H1 (cell line): ENCODE data around the gene RGR. TPM values are rescaled to one million over a fixed set of nuclear protein-coding genes. Genes with fewer than 3 reads are reported as not detected.

Source experiments
- CTCF ChIA-PET: fragments of 300-600 bp; sonication (Branson Sonifier 250); formaldehyde crosslinking; loops from one replicate; lab custom pipeline; 2021; ENCODE audit not compliant: partially characterized antibody; lab: Charles Lee
- POLR2A ChIA-PET: fragments of 300-600 bp; sonication (Branson Sonifier 250); formaldehyde crosslinking; loops from one replicate; lab custom pipeline; 2021; ENCODE audit warnings: inconsistent platforms; ENCODE audit not compliant: partially characterized antibody; lab: Charles Lee
- DNase-seq, 2 experiments: peaks; one replicate each; pipeline versions ENCODE4 v3.0.0 to v3.0.0-alpha.2; 2010 to 2022; ENCODE audit warnings: low spot score in 2 of 2, low read depth in 1 of 2, mixed read lengths in 1 of 2
- FAIRE-seq: peaks from 2 replicates; lab custom pipeline; 2011; peaks lifted over from hg19 to GRCh38; lab: Jason Lieb, UNC
- H2AFZ ChIP-seq: 2 replicates; pipeline ENCODE4 v1.8.1; 2012; ENCODE audit warnings: low read length, inconsistent platforms
- H2AK5ac ChIP-seq: 2 replicates; pipeline ENCODE4 v1.6.1; 2013; ENCODE audit warnings: low read depth, low read length
- H2BK120ac ChIP-seq: replicated peaks from 2 replicates; pipeline ENCODE3; 2013; ENCODE audit warnings: low read depth, low read length, inconsistent platforms
- H2BK12ac ChIP-seq: 2 replicates; pipeline ENCODE4 v1.6.1; 2013; ENCODE audit warnings: low read depth, low read length
- H2BK15ac ChIP-seq: 2 replicates; pipeline ENCODE4 v1.6.1; 2013; ENCODE audit warnings: low read length
- H2BK20ac ChIP-seq: 2 replicates; pipeline ENCODE4 v1.6.1; 2013; ENCODE audit warnings: low read length
- H2BK5ac ChIP-seq: 2 replicates; pipeline ENCODE4 v1.6.1; 2013; ENCODE audit warnings: low read depth, low read length
- H3K14ac ChIP-seq: 2 replicates; pipeline ENCODE4 v1.6.1; 2013; ENCODE audit warnings: inconsistent platforms; ENCODE audit not compliant: insufficient read length
- H3K18ac ChIP-seq: 2 replicates; pipeline ENCODE4 v1.6.1; 2013; ENCODE audit warnings: low read length; ENCODE audit errors: extremely low read depth
- H3K23ac ChIP-seq: 2 replicates; pipeline ENCODE4 v1.6.1; 2013; ENCODE audit warnings: inconsistent platforms; ENCODE audit not compliant: insufficient read length
- H3K23me2 ChIP-seq: 2 replicates; pipeline ENCODE4 v1.6.1; 2013; ENCODE audit warnings: low read depth, low read length
- H3K27ac ChIP-seq: 2 replicates; pipeline ENCODE4 v1.6.1; 2011; ENCODE audit warnings: low read depth, low read length, inconsistent platforms
- H3K27me3 ChIP-seq, 4 experiments: replicated peaks in 1 of 4; 1 replicate in 1 of 4; 2 replicates in 3 of 4; pipeline versions ENCODE4 v1.6.1 to v1.8.1; 2011 to 2013; ENCODE audit warnings: low read length in 3 of 4, mild to moderate bottlenecking in 3 of 4, inconsistent platforms in 2 of 4, mixed read lengths in 2 of 4, moderate library complexity in 1 of 4; ENCODE audit not compliant: control insufficient read depth in 3 of 4, insufficient read depth in 3 of 4; ENCODE audit errors: extremely low read depth in 1 of 4
- H3K36me3 ChIP-seq, 4 experiments: 2 replicates each; pipeline versions ENCODE4 v1.6.1 to v1.8.1; 2011 to 2013; ENCODE audit warnings: mild to moderate bottlenecking in 4 of 4, low read length in 3 of 4, moderate library complexity in 2 of 4, control low read depth in 1 of 4, inconsistent platforms in 1 of 4; ENCODE audit not compliant: insufficient read depth in 4 of 4, control insufficient read depth in 2 of 4
- H3K4ac ChIP-seq: replicated peaks from 2 replicates; pipeline ENCODE3; 2013; ENCODE audit warnings: low read length, low read depth, mixed read lengths, inconsistent platforms; ENCODE audit not compliant: insufficient read length
- H3K4me1 ChIP-seq, 4 experiments: replicated peaks in 1 of 4; 1 replicate in 1 of 4; 2 replicates in 3 of 4; pipeline versions ENCODE4 v1.6.1 to v1.8.1; 2011 to 2013; ENCODE audit warnings: low read length in 3 of 4, inconsistent platforms in 2 of 4, mixed read lengths in 1 of 4; ENCODE audit not compliant: insufficient read depth in 4 of 4, control insufficient read depth in 3 of 4
- H3K4me2 ChIP-seq, 2 experiments: 2 replicates each; pipeline versions ENCODE4 v1.6.1 to v1.8.1; 2011 to 2013; ENCODE audit warnings: low read depth in 2 of 2, low read length in 2 of 2, control low read depth in 1 of 2, inconsistent platforms in 1 of 2, mild to moderate bottlenecking in 1 of 2; ENCODE audit not compliant: insufficient read depth in 1 of 2
- H3K4me3 ChIP-seq, 4 experiments: fragments of 200-600, 300-600 bp in 1 of 4; sonication (generic), shearing (Covaris generic), sonication (Bioruptor Twin) in 1 of 4; 2 replicates each; pipeline versions ENCODE4 v1.5.1 to v1.8.1; 2011 to 2016; ENCODE audit warnings: low read length in 4 of 4, low read depth in 3 of 4, control low read depth in 2 of 4, inconsistent platforms in 2 of 4, mild to moderate bottlenecking in 2 of 4, mixed read lengths in 1 of 4, moderate library complexity in 1 of 4; ENCODE audit not compliant: insufficient read depth in 2 of 4; ENCODE audit errors: extremely low read depth in 1 of 4
- H3K56ac ChIP-seq: replicated peaks from 2 replicates; pipeline ENCODE3; 2013; ENCODE audit warnings: low read depth, mild to moderate bottlenecking, mixed read lengths, low read length, inconsistent platforms; ENCODE audit not compliant: insufficient read length
- H3K79me1 ChIP-seq: 2 replicates; pipeline ENCODE4 v1.6.1; 2013; ENCODE audit warnings: low read depth, low read length, control low read depth
- H3K79me2 ChIP-seq, 2 experiments: 2 replicates each; pipeline versions ENCODE4 v1.6.1 to v1.8.1; 2012 to 2013; ENCODE audit warnings: low read length in 2 of 2, mild to moderate bottlenecking in 2 of 2, inconsistent platforms in 1 of 2; ENCODE audit not compliant: insufficient read depth in 2 of 2, control insufficient read depth in 1 of 2
- H3K9ac ChIP-seq, 4 experiments: replicated peaks in 1 of 4; 1 replicate in 1 of 4; 2 replicates in 3 of 4; pipeline versions ENCODE4 v1.6.1 to v1.8.1; 2011 to 2013; ENCODE audit warnings: low read depth in 3 of 4, low read length in 3 of 4, control low read depth in 2 of 4, mild to moderate bottlenecking in 2 of 4, moderate library complexity in 2 of 4, inconsistent platforms in 1 of 4; ENCODE audit errors: extremely low read depth in 1 of 4
- H3K9me3 ChIP-seq, 2 experiments: 2 replicates each; pipeline versions ENCODE4 v1.6.1 to v1.8.1; 2012 to 2013; ENCODE audit warnings: mild to moderate bottlenecking in 2 of 2, moderate library complexity in 2 of 2, control low read depth in 1 of 2, inconsistent platforms in 1 of 2, low read depth in 1 of 2, low read length in 1 of 2, mixed read lengths in 1 of 2; ENCODE audit not compliant: insufficient read depth in 2 of 2
- H4K20me1 ChIP-seq, 2 experiments: replicated peaks in 1 of 2; 2 replicates each; pipeline versions ENCODE3 to v1.8.1; 2011 to 2013; ENCODE audit warnings: inconsistent platforms in 2 of 2, low read length in 2 of 2, mild to moderate bottlenecking in 1 of 2; ENCODE audit not compliant: insufficient read depth in 2 of 2, control insufficient read depth in 1 of 2
- H4K5ac ChIP-seq: 2 replicates; pipeline ENCODE4 v1.6.1; 2013; ENCODE audit warnings: low read length, low read depth, mixed read lengths, inconsistent platforms; ENCODE audit not compliant: insufficient read length
- H4K8ac ChIP-seq: 2 replicates; pipeline ENCODE4 v1.8.0; 2013; ENCODE audit warnings: mild to moderate bottlenecking, moderate library complexity, low read length, inconsistent platforms; ENCODE audit not compliant: insufficient read depth; ENCODE audit errors: extremely low read depth
- H4K91ac ChIP-seq: replicated peaks from 2 replicates; pipeline ENCODE3; 2013; ENCODE audit warnings: low read length, mixed read lengths, inconsistent platforms; ENCODE audit not compliant: insufficient read length
- CREB1 ChIP-seq: IDR thresholded peaks from 2 replicates; pipeline ENCODE4 v1.6.1; 2012; ENCODE audit warnings: inconsistent platforms
- HDAC2 ChIP-seq, 2 experiments: fragments of 300-600 bp in 1 of 2; sonication (generic) in 1 of 2; IDR thresholded peaks; 2 replicates each; pipeline ENCODE4 v1.6.1; 2011 to 2012; ENCODE audit warnings: low read depth in 2 of 2, low read length in 2 of 2, mild to moderate bottlenecking in 2 of 2, moderate library complexity in 2 of 2, borderline replicate concordance in 1 of 2, inconsistent platforms in 1 of 2
- SAP30 ChIP-seq: fragments of 300-600 bp; sonication (generic); IDR thresholded peaks from 2 replicates; pipeline ENCODE4 v1.7.1; 2012; ENCODE audit warnings: low read length, moderate library complexity, mild to moderate bottlenecking, inconsistent platforms; ENCODE audit not compliant: insufficient read depth, insufficient replicate concordance
- SIN3A ChIP-seq, 2 experiments: IDR thresholded peaks in 1 of 2; conservative IDR thresholded peaks in 1 of 2; 2 replicates each; pipeline ENCODE4 v1.6.1; 2011 to 2012; ENCODE audit warnings: low read length in 2 of 2, improper control_type of control experiment in 1 of 2, low read depth in 1 of 2, mild to moderate bottlenecking in 1 of 2
- SIRT6 ChIP-seq: IDR thresholded peaks from one replicate; pipeline ENCODE4 v1.7.1; 2012; ENCODE audit warnings: low read length, inconsistent platforms
- SP4 ChIP-seq: IDR thresholded peaks from 2 replicates; pipeline ENCODE4 v1.6.1; 2012; ENCODE audit warnings: low read length, inconsistent platforms
- SUZ12 ChIP-seq: fragments of 200-600 bp; sonication (generic); IDR thresholded peaks from 2 replicates; pipeline ENCODE4 v1.6.1; 2012; ENCODE audit warnings: mild to moderate bottlenecking, inconsistent platforms, low read length, moderate library complexity, mixed read lengths
- TCF12 ChIP-seq: IDR thresholded peaks from 2 replicates; pipeline ENCODE4 v1.6.1; 2011; ENCODE audit warnings: low read depth, mild to moderate bottlenecking, low read length
- TEAD4 ChIP-seq: IDR thresholded peaks from 2 replicates; pipeline ENCODE4 v1.6.1; 2012; ENCODE audit warnings: low read depth, low read length, inconsistent platforms, mixed read lengths
- WGBS, 2 experiments: shearing (Covaris generic) in 1 of 2; methylation state at CpG; one replicate each; pipeline versions ENCODE4 v1.1.6 to v1.1.7; 2013 to 2015; ENCODE audit warnings: low lambda C conversion rate in 2 of 2, mixed read lengths in 2 of 2, inconsistent platforms in 1 of 2, low coverage in 1 of 2, missing lambda C conversion rate in 1 of 2; ENCODE audit not compliant: insufficient replicate concordance in 2 of 2, insufficient coverage in 1 of 2, insufficient read length in 1 of 2; ENCODE audit errors: extremely low coverage in 1 of 2, missing lambda C conversion rate in 1 of 2; 5-methylcytosine and 5-hydroxymethylcytosine counted together
- polyA plus RNA-seq, 7 experiments: library from polyadenylated mRNA; depleted of rRNA in 3 of 7; stranded (reverse) in 5 of 7; unstranded in 2 of 7; fragments of >200 nt in 5 of 7; fragments of 200-250 nt in 2 of 7; gene quantifications; 1 replicate in 5 of 7; 2 replicates in 1 of 7; 4 replicates in 1 of 7; pipeline versions ENCODE4 v1.2.1 to v1.2.3, GENCODE V29; 2011 to 2013; ENCODE audit warnings: missing spikeins in 2 of 7, mixed read lengths in 2 of 7
- total RNA-seq: library from RNA; stranded (reverse); fragmentation: NEBNext Ultra II Directional; extraction: Animal tissue kit (Norgen Biotek cat#: 25700); gene quantifications from 2 replicates; pipeline ENCODE4 v1.2.1, GENCODE V29; 2021
- TF ChIP-seq, protein P1 (sequence below): IDR thresholded peaks from 2 replicates; pipeline ENCODE4 v1.6.1; 2012; ENCODE audit warnings: low read length, inconsistent platforms

Gene RGR
- total and polyA plus RNA-seq, 2 of the 8 experiments (the other 6 are each of a cell fraction or from before 2014, with no cell fraction given): not detected

DNA sequence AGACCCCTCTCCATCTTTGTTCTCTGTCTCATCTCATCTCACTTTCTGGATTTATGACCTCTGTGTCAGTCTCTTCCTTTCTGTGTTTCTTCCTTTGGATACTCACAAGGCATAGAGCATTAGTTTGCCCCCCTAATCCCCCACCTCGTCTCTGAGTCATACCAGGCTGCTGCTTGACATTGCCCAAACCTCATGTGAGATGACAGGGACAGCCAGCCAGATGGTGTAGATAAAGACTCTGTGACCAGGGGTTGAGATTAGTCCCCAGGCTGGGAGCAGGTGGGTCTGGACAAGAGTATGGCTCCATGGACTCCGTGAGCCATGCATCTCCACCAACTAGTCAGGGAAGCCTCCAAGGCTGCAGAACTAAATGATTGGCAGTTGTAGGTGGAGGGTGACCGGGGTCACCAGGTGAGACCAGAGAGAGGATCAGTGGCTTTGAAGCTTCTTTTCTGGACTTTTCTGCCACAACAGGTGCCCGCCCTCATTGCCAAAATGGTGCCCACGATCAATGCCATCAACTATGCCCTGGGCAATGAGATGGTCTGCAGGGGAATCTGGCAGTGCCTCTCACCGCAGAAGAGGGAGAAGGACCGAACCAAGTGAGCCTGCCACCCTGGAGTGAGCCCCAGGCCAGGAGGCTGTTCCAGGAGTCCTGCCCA is 13.3 kb downstream of the RGR start:
- DNase-seq: no peak
- Histone ChIP-seq H2BK20ac (no peak overlapping the region), H2BK15ac (no peak overlapping the region), H4K91ac (no peak overlapping the region), H4K20me1 (no peaks in the 10 kb centered on the region), H3K18ac (no peak overlapping the region), H3K56ac (no peak overlapping the region), H3K9ac (no peak overlapping the region), H3K9me3 (peaks cover 0 to 4% of the 10 kb centered on the region in 2 experiments; a peak in 1 of 4 replicates), H3K14ac (no peak overlapping the region), H3K27ac (no peak overlapping the region), H2AK5ac (no peak overlapping the region), H4K8ac (no peak overlapping the region), H3K79me1 (no peaks in the 10 kb centered on the region), H2AFZ (no peak overlapping the region), H3K4ac (no peak overlapping the region), H3K4me2 (no peak overlapping the region), H3K79me2 (no peaks in the 10 kb centered on the region), H3K4me1 (no peaks in the 10 kb centered on the region), H2BK12ac (no peak overlapping the region), H2BK120ac (no peak overlapping the region), H3K27me3 (peaks cover 0 to 8% (median 8%) of the 10 kb centered on the region in 4 experiments; a peak in 6 of 7 replicates), H4K5ac (no peak overlapping the region), H3K23ac (no peak overlapping the region), H3K4me3 (no peak overlapping the region), H3K36me3 (no peaks in the 10 kb centered on the region), H2BK5ac (no peak overlapping the region), H3K23me2 (no peaks in the 10 kb centered on the region)
- WGBS, 2 experiments: 87% methylated on average over 6 of the region's 7 CpGs; no CpG with 5 or more reads in 1 of the 2 experiments
- CTCF ChIA-PET: interaction anchor here (0.7 to 15.5 kb wide), 7 partner anchors 9 to 355 kb away, joined by 3 to 558 read pairs (median 14); partner anchors contain the start of genes LRIT1 and RGR
- no peak for FAIRE-seq
- POLR2A ChIA-PET: no interaction called here
- no peak for TF ChIP-seq SUZ12
- TF ChIP-seq TEAD4: no peak
- TF ChIP-seq SP4: no peak
- no peak for TF ChIP-seq HDAC2 (IDR thresholded peaks at IDR 0.05; ENCODE audit: borderline replicate concordance in 1 of 2, low read depth in 2 of 2, low read length in 2 of 2)
- TF ChIP-seq TCF12: no peak
- TF ChIP-seq, protein P1, sequence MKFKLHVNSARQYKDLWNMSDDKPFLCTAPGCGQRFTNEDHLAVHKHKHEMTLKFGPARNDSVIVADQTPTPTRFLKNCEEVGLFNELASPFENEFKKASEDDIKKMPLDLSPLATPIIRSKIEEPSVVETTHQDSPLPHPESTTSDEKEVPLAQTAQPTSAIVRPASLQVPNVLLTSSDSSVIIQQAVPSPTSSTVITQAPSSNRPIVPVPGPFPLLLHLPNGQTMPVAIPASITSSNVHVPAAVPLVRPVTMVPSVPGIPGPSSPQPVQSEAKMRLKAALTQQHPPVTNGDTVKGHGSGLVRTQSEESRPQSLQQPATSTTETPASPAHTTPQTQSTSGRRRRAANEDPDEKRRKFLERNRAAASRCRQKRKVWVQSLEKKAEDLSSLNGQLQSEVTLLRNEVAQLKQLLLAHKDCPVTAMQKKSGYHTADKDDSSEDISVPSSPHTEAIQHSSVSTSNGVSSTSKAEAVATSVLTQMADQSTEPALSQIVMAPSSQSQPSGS: no peak
- no peak for TF ChIP-seq CREB1
- TF ChIP-seq SIN3A (conservative IDR thresholded peaks at IDR 0.05 in 1 of 2, IDR thresholded peaks at IDR 0.05 in 1 of 2; ENCODE audit: low read depth in 1 of 2, low read length in 2 of 2): no peak
- TF ChIP-seq SAP30: no peak
- TF ChIP-seq SIRT6: no peak
